Spleen (tissue), 11 donors: ENCODE results near the gene CNPY1. TPM values are rescaled to one million over a fixed set of nuclear protein-coding genes. Genes with fewer than 3 reads are reported as not detected.

Source experiments
- DNase-seq: peaks from one replicate; pipeline ENCODE4 v3.0.0-alpha.2; 2020
- H3K27ac ChIP-seq, 8 donors: fragments of 200-600 bp; sonication (generic) in 7 of 8; 1 replicate in 4 of 8; 2 replicates in 4 of 8; pipeline versions ENCODE4 v1.5.0 to v1.8.0; 2016 to 2021; ENCODE audit warnings: inconsistent platforms in 4 of 8, mild to moderate bottlenecking in 4 of 8, moderate library complexity in 1 of 8
- H3K27me3 ChIP-seq, 7 donors: fragments of 200-600 bp; sonication (generic) in 6 of 7; replicated peaks in 1 of 7; 1 replicate in 4 of 7; 2 replicates in 3 of 7; pipeline versions ENCODE4 v1.5.0 to v1.8.0; 2016 to 2021; ENCODE audit warnings: inconsistent platforms in 3 of 7, mild to moderate bottlenecking in 1 of 7
- H3K36me3 ChIP-seq, 6 donors: fragments of 200-600 bp; sonication (generic) in 5 of 6; 1 replicate in 4 of 6; 2 replicates in 2 of 6; pipeline versions ENCODE4 v1.5.0 to v1.8.0; 2016 to 2021; ENCODE audit warnings: inconsistent platforms in 2 of 6
- H3K4me1 ChIP-seq, 6 donors: fragments of 200-600 bp; sonication (generic) in 5 of 6; 1 replicate in 3 of 6; 2 replicates in 3 of 6; pipeline versions ENCODE4 v1.5.0 to v1.8.0; 2016 to 2021; ENCODE audit warnings: inconsistent platforms in 3 of 6
- H3K4me3 ChIP-seq, 8 donors: fragments of 200-600 bp; sonication (generic) in 7 of 8; 1 replicate in 4 of 8; 2 replicates in 4 of 8; pipeline versions ENCODE4 v1.5.0 to v1.8.0; 2016 to 2021; ENCODE audit warnings: inconsistent platforms in 4 of 8, mild to moderate bottlenecking in 4 of 8, moderate library complexity in 2 of 8
- H3K9me3 ChIP-seq, 8 donors: fragments of 200-600 bp; sonication (generic) in 7 of 8; 1 replicate in 4 of 8; 2 replicates in 4 of 8; pipeline versions ENCODE4 v1.5.0 to v1.8.0; 2016 to 2021; ENCODE audit warnings: inconsistent platforms in 4 of 8
- POLR2A ChIP-seq, 3 donors: fragments of 450-650 bp; IDR thresholded peaks; one replicate each; pipeline ENCODE4 v1.5.1; 2017; ENCODE audit warnings: antibody characterized with exemption in 3 of 3, mild to moderate bottlenecking in 1 of 3
- POLR2AphosphoS5 ChIP-seq, 3 donors: sonication (generic); formaldehyde crosslinking; IDR thresholded peaks; one replicate each; pipeline ENCODE4 v1.5.1; 2017; ENCODE audit warnings: antibody characterized with exemption in 3 of 3
- WGBS, 5 donors: extraction: QIAGEN DNeasy Blood & Tissue Kit in 3 of 5; methylation state at CpG; one replicate each; pipeline versions ENCODE4 v1.1.5 to v1.1.7; 2013 to 2018; 5-methylcytosine and 5-hydroxymethylcytosine counted together
- intact Hi-C: fragments of 100-400 bp; cut with DNase I; formaldehyde crosslinking; loops from one replicate; pipeline ENCODE4 v1.15.0; 2023; ENCODE audit warnings: low total_unique reads
- polyA plus RNA-seq, 3 donors: library from polyadenylated mRNA; stranded (reverse); fragments of 200-250 nt; gene quantifications; one replicate each; pipeline ENCODE4 v1.2.1, GENCODE V29; 2013
- total RNA-seq, 7 donors: library from RNA; depleted of rRNA in 3 of 7; stranded (reverse); fragments of >200 nt in 3 of 7; fragmentation: NEBNext Ultra II Directional in 4 of 7; extraction: Animal tissue kit (Norgen Biotek cat#: 25700) in 4 of 7; gene quantifications; one replicate each; pipeline versions ENCODE4 v1.1.0 to v1.2.1, GENCODE V29; 2016 to 2021
- TF ChIP-seq, protein P1 (sequence below), 11 experiments: fragments of 200-600 bp in 7 of 11; fragments of 450-650 bp in 4 of 11; sonication (generic) in 4 of 11; IDR thresholded peaks in 8 of 11; conservative IDR thresholded peaks in 3 of 11; 1 replicate in 7 of 11; 2 replicates in 4 of 11; pipeline versions ENCODE4 v1.4.0 to v1.8.0; 2016 to 2021; ENCODE audit warnings: antibody characterized with exemption in 11 of 11, inconsistent platforms in 4 of 11, mild to moderate bottlenecking in 1 of 11
- donor health status: healthy with polysubstance abuse.
- donor health status: DM: no; HTN: no; CAD: no; lungs with moderate emphysema.
- donor health status: DM: no; HTN: no; CAD: no.
- donor health status: Bipolar disorder and iron deficiency.
- donor health status: healthy.
- donor health status: DM: no; HTN: no; CAD: no.
- donor health status: DM: yes; HTN: yes; CAD: no.

Gene CNPY1
- total and polyA plus RNA-seq, 10 donors = not detected

DNA sequence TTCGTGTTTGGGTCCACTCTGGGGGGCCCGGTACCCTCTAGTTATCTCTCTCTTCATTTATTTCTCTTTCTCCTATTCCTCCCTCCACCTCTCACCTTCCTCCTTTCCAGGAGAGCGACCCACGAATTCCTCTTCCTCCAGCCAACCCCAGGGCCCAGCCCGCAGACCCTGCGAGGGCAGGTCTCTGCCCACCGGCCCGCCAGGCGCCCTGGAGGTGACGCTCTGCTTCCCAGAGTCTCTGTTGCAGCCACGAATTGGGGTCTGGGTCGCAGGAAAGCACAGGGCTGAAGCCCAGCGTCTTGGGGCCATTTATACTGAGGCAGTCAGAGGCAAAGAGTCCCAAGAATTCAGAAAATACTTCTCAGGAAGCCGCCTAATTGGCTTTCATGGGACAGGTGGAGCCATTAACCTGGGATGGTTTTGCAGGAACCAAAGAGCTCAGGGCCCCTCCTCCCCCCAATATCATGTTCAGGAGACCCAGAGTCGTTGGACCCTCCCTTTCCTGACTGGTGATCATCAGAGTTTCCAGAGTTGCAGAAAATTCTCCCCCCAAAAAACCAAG lies 91.1 kb downstream of the CNPY1 start:
- no peaks in the 10 kb centered on the region for H3K36me3 ChIP-seq
- TF ChIP-seq POLR2A (IDR thresholded peaks at IDR 0.05) (no peak), POLR2AphosphoS5 (IDR thresholded peaks at IDR 0.05) (no peak)
- TF ChIP-seq, protein P1, sequence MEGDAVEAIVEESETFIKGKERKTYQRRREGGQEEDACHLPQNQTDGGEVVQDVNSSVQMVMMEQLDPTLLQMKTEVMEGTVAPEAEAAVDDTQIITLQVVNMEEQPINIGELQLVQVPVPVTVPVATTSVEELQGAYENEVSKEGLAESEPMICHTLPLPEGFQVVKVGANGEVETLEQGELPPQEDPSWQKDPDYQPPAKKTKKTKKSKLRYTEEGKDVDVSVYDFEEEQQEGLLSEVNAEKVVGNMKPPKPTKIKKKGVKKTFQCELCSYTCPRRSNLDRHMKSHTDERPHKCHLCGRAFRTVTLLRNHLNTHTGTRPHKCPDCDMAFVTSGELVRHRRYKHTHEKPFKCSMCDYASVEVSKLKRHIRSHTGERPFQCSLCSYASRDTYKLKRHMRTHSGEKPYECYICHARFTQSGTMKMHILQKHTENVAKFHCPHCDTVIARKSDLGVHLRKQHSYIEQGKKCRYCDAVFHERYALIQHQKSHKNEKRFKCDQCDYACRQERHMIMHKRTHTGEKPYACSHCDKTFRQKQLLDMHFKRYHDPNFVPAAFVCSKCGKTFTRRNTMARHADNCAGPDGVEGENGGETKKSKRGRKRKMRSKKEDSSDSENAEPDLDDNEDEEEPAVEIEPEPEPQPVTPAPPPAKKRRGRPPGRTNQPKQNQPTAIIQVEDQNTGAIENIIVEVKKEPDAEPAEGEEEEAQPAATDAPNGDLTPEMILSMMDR (IDR thresholded peaks at IDR 0.05 in 8 of 11, conservative IDR thresholded peaks at IDR 0.05 in 3 of 11) = no peak
- intact Hi-C loops = no loop called here
- H3K4me3 ChIP-seq = no peak overlapping the region
- H3K4me1 ChIP-seq = peaks cover 17 to 70% (median 55%) of the 10 kb centered on the region in 6 donors
- 4 to 8% (median 7%) methylated on average over 15 of the region's 15 CpGs for WGBS, 5 donors
- peak; percentile 36 for DNase-seq
- peaks cover 11 to 98% (median 96%) of the 10 kb centered on the region in 7 donors for H3K27me3 ChIP-seq
- H3K27ac ChIP-seq = no peak overlapping the region
- H3K9me3 ChIP-seq = no peaks in the 10 kb centered on the region

DNA sequence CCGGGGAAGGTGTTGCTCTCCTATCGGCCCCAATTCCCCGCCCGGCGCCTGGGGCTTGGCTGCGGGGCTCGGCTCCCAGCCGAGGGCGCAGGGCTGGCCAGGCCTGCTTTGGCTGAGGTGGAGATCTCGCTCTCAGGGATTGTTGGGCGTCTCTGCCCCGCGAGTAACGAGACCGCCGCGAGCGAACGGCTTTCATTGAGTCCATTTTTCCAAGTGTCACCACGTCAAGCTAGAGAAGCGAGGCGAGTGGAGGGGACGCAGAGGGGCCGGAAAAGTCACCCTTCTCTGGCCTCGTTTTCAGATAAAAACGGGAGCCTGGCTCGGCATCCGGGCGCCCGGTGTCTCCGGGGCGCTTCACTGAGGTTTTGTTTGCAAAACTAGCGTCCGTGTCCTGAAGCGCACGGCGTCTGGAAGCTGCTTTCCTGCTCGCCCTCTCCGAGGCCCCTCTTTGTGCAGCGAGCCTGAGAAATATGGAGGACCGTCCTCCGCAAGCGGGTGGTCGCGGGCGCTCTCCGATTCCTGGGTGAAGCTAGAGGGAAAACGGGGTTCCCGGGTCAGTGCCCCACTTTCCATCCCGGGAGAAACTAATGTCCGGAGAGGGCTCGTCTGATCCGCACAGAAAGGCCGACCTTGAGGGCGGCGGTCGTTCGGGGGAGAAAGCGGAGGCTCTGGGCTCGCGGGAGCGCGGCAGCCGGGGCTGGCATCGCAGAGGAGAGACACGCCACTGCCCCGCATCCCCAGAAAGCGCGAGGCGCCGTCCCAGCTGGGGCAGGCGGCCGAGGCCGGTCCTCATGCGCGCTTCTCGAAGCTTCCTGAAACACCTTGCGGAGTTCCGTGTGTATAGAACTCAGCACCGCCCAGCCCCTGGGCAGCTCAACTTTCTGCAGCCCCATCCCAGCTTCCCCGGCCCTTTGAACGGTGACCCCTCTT lies 91.9 kb downstream of the CNPY1 start:
- H3K9me3 ChIP-seq = no peaks in the 10 kb centered on the region
- intact Hi-C loops = no loop called here
- H3K27ac ChIP-seq = no peak overlapping the region
- peaks cover 11 to 98% (median 96%) of the 10 kb centered on the region in 7 donors for H3K27me3 ChIP-seq
- H3K4me3 ChIP-seq = peak overlapping the region in 2 of 8 donors; percentile 6 to 34
- peak; percentile 64 for DNase-seq
- peaks cover 17 to 73% (median 59%) of the 10 kb centered on the region in 6 donors for H3K4me1 ChIP-seq
- WGBS, 5 donors = 3 to 5% (median 5%) methylated on average over 50 to 82 of the region's 82 CpGs
- TF ChIP-seq, protein P1 (IDR thresholded peaks at IDR 0.05 in 8 of 11, conservative IDR thresholded peaks at IDR 0.05 in 3 of 11) = no peak
- no peak for TF ChIP-seq POLR2AphosphoS5 (IDR thresholded peaks at IDR 0.05)
- TF ChIP-seq POLR2A (IDR thresholded peaks at IDR 0.05) = no peak
- no peaks in the 10 kb centered on the region for H3K36me3 ChIP-seq

DNA sequence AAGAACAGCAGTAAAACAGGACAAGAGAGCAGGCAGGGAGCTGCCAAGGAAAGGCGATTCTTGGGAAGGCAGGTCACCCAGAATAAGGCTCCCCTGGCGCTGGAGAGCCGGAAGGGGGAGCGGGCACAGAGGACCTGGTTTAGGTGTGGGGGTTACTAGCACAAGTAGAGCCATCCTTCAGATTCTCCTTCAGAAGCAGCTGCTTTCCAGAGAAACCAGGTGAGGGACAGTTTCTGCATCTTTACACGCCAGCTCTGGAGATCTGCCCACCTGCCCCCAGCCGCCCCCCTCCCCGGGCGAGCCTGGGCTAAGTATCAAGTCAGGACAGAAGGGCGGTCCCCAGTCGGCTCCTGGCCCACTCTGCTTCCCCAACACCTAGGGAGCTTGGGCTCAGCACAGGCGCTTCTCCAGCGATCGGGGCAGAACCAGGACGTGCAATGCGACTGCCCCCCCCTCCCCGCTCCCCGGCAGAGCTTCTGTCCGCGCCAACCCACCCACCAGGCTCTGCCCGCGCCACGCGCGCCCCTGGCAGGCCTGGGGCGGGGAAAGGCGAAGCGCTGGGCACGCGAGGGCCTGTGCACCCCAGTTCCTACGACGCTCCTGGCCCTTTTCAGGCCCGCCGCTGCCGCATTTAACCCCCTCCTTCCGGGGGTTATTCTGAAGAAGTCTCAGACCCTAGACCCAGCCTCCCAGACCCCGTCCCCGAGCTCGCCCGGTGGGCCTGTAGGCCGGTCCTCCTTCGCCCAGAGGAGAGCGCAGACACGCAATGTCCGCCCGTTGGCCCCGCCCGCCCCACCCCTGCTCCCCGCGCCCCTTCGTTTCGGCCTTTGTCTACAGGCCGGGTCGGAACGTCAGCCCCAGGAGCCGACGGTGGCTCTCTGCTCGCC lies 92.8 kb downstream of the CNPY1 start:
- H3K4me3 ChIP-seq = peak overlapping the region in 1 of 8 donors; percentile 34
- peak; percentile 56 for DNase-seq
- intact Hi-C loops = no loop called here
- peaks cover 14 to 73% (median 59%) of the 10 kb centered on the region in 6 donors for H3K4me1 ChIP-seq
- TF ChIP-seq POLR2A (IDR thresholded peaks at IDR 0.05) (no peak), POLR2AphosphoS5 (IDR thresholded peaks at IDR 0.05) (no peak)
- TF ChIP-seq, protein P1 (IDR thresholded peaks at IDR 0.05 in 8 of 11, conservative IDR thresholded peaks at IDR 0.05 in 3 of 11) = no peak
- no peak overlapping the region for H3K27ac ChIP-seq
- 2 to 14% (median 5%) methylated on average over 31 to 57 of the region's 57 CpGs for WGBS, 5 donors
- no peaks in the 10 kb centered on the region for H3K36me3 ChIP-seq
- peaks cover 5 to 98% (median 96%) of the 10 kb centered on the region in 7 donors for H3K27me3 ChIP-seq
- no peaks in the 10 kb centered on the region for H3K9me3 ChIP-seq
